A549 (cell line): ENCODE measurements around the gene HCRTR1. TPM values are rescaled to one million over a fixed set of nuclear protein-coding genes. Genes with fewer than 3 reads are reported as not detected.

Experiments
- ATAC-seq, 2 experiments: fragments of 200-7000 bp in 1 of 2; fragments of >200 bp in 1 of 2; cut with Nextera tagmentation in 1 of 2; cut with Tn5 transposase in 1 of 2; 3 replicates each; pipeline versions ENCODE4 v1.8.0 to v1.9.1; 2018 to 2020; ENCODE audit warnings: mild to moderate bottlenecking in 1 of 2, moderate library complexity in 1 of 2
- CTCF ChIA-PET: fragments of 300-600 bp; sonication (Branson Sonifier 250); formaldehyde crosslinking; extraction: SDS; loops from one replicate; lab custom pipeline; 2021; ENCODE audit warnings: antibody characterized with exemption, inconsistent platforms; lab: Yijun Ruan, JAX
- POLR2A ChIA-PET: fragments of 350-600 bp; formaldehyde crosslinking; extraction: SDS; loops from one replicate; lab custom pipeline; 2021; ENCODE audit warnings: antibody characterized with exemption, inconsistent platforms; lab: Yijun Ruan, JAX
- DNase-seq, 2 experiments: peaks; one replicate each; pipeline versions ENCODE4 v3.0.0 to v3.0.0-alpha.2; 2011 to 2016; ENCODE audit warnings: low read depth in 1 of 2, low spot score in 1 of 2
- FAIRE-seq: peaks from 2 replicates; lab custom pipeline; 2011; peaks lifted over from hg19 to GRCh38; lab: Jason Lieb, UNC
- H3K27ac ChIP-seq, 2 experiments: fragments of >200 bp; sonication (Bioruptor Twin); formaldehyde crosslinking; 3 replicates each; pipeline ENCODE4 v1.5.1; 2016 to 2017
- H3K4me1 ChIP-seq: fragments of >200 bp; sonication (Bioruptor Twin); formaldehyde crosslinking; 3 replicates; pipeline ENCODE4 v1.6.1; 2016
- H3K4me2 ChIP-seq: fragments of >200 bp; sonication (Bioruptor Twin); formaldehyde crosslinking; 3 replicates; pipeline ENCODE4 v1.6.1; 2016
- H3K4me3 ChIP-seq: fragments of >200 bp; sonication (Bioruptor Twin); formaldehyde crosslinking; 3 replicates; pipeline ENCODE4 v1.5.1; 2016
- H3K9me3 ChIP-seq: fragments of >200 bp; sonication (Bioruptor Twin); formaldehyde crosslinking; 3 replicates; pipeline ENCODE4 v1.6.1; 2016
- CBX2 ChIP-seq: fragments of 200-600 bp; sonication (generic); IDR thresholded peaks from 2 replicates; pipeline ENCODE4 v1.6.1; 2016; ENCODE audit warnings: low read depth, mild to moderate bottlenecking, borderline replicate concordance
- CBX8 ChIP-seq: fragments of 200-600 bp; sonication (generic); IDR thresholded peaks from 2 replicates; pipeline ENCODE4 v1.6.1; 2016
- CEBPB ChIP-seq, 2 experiments: fragments of >200 bp in 1 of 2; sonication (Bioruptor Twin) in 1 of 2; formaldehyde crosslinking in 1 of 2; IDR thresholded peaks; 2 replicates each; pipeline ENCODE4 v1.6.1; 2012 to 2016
- CHD4 ChIP-seq: fragments of 200-600 bp; sonication (generic); IDR thresholded peaks from 2 replicates; pipeline ENCODE4 v1.6.1; 2016; ENCODE audit warnings: antibody characterized with exemption, mild to moderate bottlenecking, borderline replicate concordance
- EP300 ChIP-seq, 2 experiments: fragments of >200 bp; sonication (Bioruptor Twin); formaldehyde crosslinking; IDR thresholded peaks; 2 replicates in 1 of 2; 3 replicates in 1 of 2; pipeline ENCODE4 v1.6.1; 2016 to 2017
- ESRRA ChIP-seq: fragments of 150-350 bp; IDR thresholded peaks from 2 replicates; pipeline ENCODE4 v1.6.1; 2014; ENCODE audit warnings: mild to moderate bottlenecking, low read length, borderline replicate concordance
- FOSL2 ChIP-seq, 2 experiments: fragments of 450-650 bp in 1 of 2; fragments of >200 bp in 1 of 2; sonication (Bioruptor Twin) in 1 of 2; formaldehyde crosslinking; IDR thresholded peaks; 2 replicates each; pipeline versions ENCODE4 v1.5.0 to v1.6.1; 2016 to 2020; ENCODE audit warnings: mild to moderate bottlenecking in 1 of 2, moderate library complexity in 1 of 2
- FOXS1 ChIP-seq: fragments of 250-450 bp; sonication (Bioruptor Pico); IDR thresholded peaks from 2 replicates; pipeline ENCODE4 v1.5.0; 2020; ENCODE audit warnings: mild to moderate bottlenecking, moderate library complexity
- GATA3 ChIP-seq: IDR thresholded peaks from 2 replicates; pipeline ENCODE4 v1.6.1; 2012; ENCODE audit warnings: borderline replicate concordance
- HDAC2 ChIP-seq: fragments of 200-600 bp; sonication (generic); IDR thresholded peaks from 2 replicates; pipeline ENCODE4 v1.6.1; 2016
- HOXB5 ChIP-seq: fragments of 250-450 bp; sonication (Bioruptor Pico); IDR thresholded peaks from 2 replicates; pipeline ENCODE4 v1.5.0; 2020; ENCODE audit warnings: mild to moderate bottlenecking, moderate library complexity
- JUN ChIP-seq, 2 experiments: fragments of >200 bp; sonication (Bioruptor Twin); formaldehyde crosslinking; IDR thresholded peaks; 2 replicates in 1 of 2; 3 replicates in 1 of 2; pipeline ENCODE4 v1.6.1; 2016 to 2017
- MAFK ChIP-seq: fragments of 450-650 bp; IDR thresholded peaks from 2 replicates; pipeline ENCODE4 v1.6.1; 2014; ENCODE audit not compliant: partially characterized antibody
- MAZ ChIP-seq: fragments of 150-350 bp; IDR thresholded peaks from 2 replicates; pipeline ENCODE4 v1.6.1; 2014; ENCODE audit warnings: antibody characterized with exemption, low read depth, low read length, borderline replicate concordance
- NPAS2 ChIP-seq: fragments of 250-450 bp; sonication (Bioruptor Pico); IDR thresholded peaks from 2 replicates; pipeline ENCODE4 v1.8.0; 2022; ENCODE audit warnings: mild to moderate bottlenecking, moderate library complexity, borderline replicate concordance
- NR3C1 ChIP-seq: fragments of >200 bp; sonication (Bioruptor Twin); formaldehyde crosslinking; IDR thresholded peaks from 3 replicates; pipeline ENCODE4 v1.6.1; 2017
- RARB ChIP-seq: fragments of 250-450 bp; sonication (Bioruptor Pico); IDR thresholded peaks from 2 replicates; pipeline ENCODE4 v1.8.0; 2021; ENCODE audit warnings: mild to moderate bottlenecking, moderate library complexity
- RNF2 ChIP-seq: fragments of 200-600 bp; sonication (generic); IDR thresholded peaks from 2 replicates; pipeline ENCODE4 v1.6.1; 2016; ENCODE audit warnings: low read depth, mild to moderate bottlenecking, antibody characterized with exemption, moderate library complexity, borderline replicate concordance
- SREBF2 ChIP-seq: fragments of 450-650 bp; IDR thresholded peaks from 2 replicates; pipeline ENCODE4 v1.6.1; 2014; ENCODE audit warnings: mild to moderate bottlenecking, moderate library complexity
- ZC3H11A ChIP-seq: fragments of 450-650 bp; IDR thresholded peaks from 2 replicates; pipeline ENCODE4 v1.6.1; 2014; ENCODE audit warnings: antibody characterized with exemption, mild to moderate bottlenecking
- ZNF302 ChIP-seq: fragments of 250-450 bp; sonication (Bioruptor Pico); IDR thresholded peaks from 2 replicates; pipeline ENCODE4 v1.9.0; 2021; ENCODE audit warnings: inconsistent platforms, mild to moderate bottlenecking, moderate library complexity
- WGBS: methylation state at CpG from one replicate; pipeline ENCODE4 v1.1.6; 2017; ENCODE audit errors: missing lambda C conversion rate; 5-methylcytosine and 5-hydroxymethylcytosine counted together
- polyA plus RNA-seq, 4 experiments: library from polyadenylated mRNA; depleted of rRNA in 3 of 4; stranded (reverse); fragments of >200 nt; fragmentation: RNase III in 1 of 4; extraction: RNeasy Plus Mini Kit Qiagen cat#74134 plus additional on column Dnase treatment in 1 of 4; gene quantifications; 2 replicates in 3 of 4; 3 replicates in 1 of 4; pipeline ENCODE4 v1.2.3, GENCODE V29; 2011 to 2017
- TF ChIP-seq, protein P1 (sequence below): fragments of 200-600 bp; sonication (generic); IDR thresholded peaks from 2 replicates; pipeline ENCODE4 v1.6.1; 2016; ENCODE audit warnings: antibody characterized with exemption, mild to moderate bottlenecking, moderate library complexity
- TF ChIP-seq, protein P2 (sequence below): fragments of 250-450 bp; sonication (Bioruptor Pico); IDR thresholded peaks from 2 replicates; pipeline ENCODE4 v1.5.0; 2021; ENCODE audit warnings: mild to moderate bottlenecking, moderate library complexity, borderline replicate concordance
- TF ChIP-seq, protein P3 (sequence below): fragments of 150-350 bp; IDR thresholded peaks from 2 replicates; pipeline ENCODE4 v1.6.1; 2014; ENCODE audit warnings: low read depth, mild to moderate bottlenecking, low read length
- TF ChIP-seq, protein P4 (sequence below): IDR thresholded peaks from 2 replicates; pipeline ENCODE4 v1.6.1; 2012; ENCODE audit warnings: low read depth, borderline replicate concordance

HCRTR1 gene
- polyA plus RNA-seq, 2 of the 4 experiments (the other 2 are of a cell fraction) = not detected

DNA sequence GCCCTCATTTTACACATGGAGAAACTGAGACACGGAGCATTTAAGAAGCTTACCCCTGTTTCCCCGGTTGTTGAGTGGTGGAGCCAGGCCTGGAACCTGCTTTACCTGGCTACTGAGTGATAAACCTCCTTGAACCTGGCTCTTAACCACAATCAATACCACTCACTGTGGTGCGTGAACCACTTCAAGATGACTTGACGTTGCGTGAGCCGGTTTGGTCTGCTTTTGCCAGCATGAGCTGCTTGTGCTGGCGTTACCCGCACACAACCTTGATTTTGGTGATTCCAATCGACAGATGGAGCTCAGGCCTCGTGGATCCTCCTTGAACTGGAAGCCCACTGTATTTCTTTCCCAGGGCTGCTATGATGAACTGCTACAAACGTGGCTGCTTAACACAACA, 47.3 kb upstream of the HCRTR1 start:
- ChIA-PET POLR2A (no interaction called here), CTCF (interaction anchor here (0.6 to 20.4 kb wide), 5 partner anchors 21 to 219 kb away, joined by 3 to 252 read pairs (median 7); partner anchors contain the start of gene HCRTR1)
- ATAC-seq (no peak), DNase-seq (no peak), FAIRE-seq (no peak)
- H3K4me3 ChIP-seq = no peak overlapping the region
- H3K27ac ChIP-seq = no peak overlapping the region
- 88% methylated on average over 11 of the region's 11 CpGs for WGBS
- H3K4me2 ChIP-seq = no peak overlapping the region
- no peaks in the 10 kb centered on the region for H3K9me3 ChIP-seq
- H3K4me1 ChIP-seq = peaks cover 50% of the 10 kb centered on the region
- no peak for TF ChIP-seq GATA3
- TF ChIP-seq EP300 (IDR thresholded peaks at IDR 0.05) = no peak
- no peak for TF ChIP-seq HDAC2
- no peak for TF ChIP-seq HOXB5 (CRISPR knock-in tag)
- TF ChIP-seq RARB = no peak
- no peak for TF ChIP-seq SREBF2
- TF ChIP-seq NR3C1 = no peak
- TF ChIP-seq CBX8 = no peak
- TF ChIP-seq, protein P1, sequence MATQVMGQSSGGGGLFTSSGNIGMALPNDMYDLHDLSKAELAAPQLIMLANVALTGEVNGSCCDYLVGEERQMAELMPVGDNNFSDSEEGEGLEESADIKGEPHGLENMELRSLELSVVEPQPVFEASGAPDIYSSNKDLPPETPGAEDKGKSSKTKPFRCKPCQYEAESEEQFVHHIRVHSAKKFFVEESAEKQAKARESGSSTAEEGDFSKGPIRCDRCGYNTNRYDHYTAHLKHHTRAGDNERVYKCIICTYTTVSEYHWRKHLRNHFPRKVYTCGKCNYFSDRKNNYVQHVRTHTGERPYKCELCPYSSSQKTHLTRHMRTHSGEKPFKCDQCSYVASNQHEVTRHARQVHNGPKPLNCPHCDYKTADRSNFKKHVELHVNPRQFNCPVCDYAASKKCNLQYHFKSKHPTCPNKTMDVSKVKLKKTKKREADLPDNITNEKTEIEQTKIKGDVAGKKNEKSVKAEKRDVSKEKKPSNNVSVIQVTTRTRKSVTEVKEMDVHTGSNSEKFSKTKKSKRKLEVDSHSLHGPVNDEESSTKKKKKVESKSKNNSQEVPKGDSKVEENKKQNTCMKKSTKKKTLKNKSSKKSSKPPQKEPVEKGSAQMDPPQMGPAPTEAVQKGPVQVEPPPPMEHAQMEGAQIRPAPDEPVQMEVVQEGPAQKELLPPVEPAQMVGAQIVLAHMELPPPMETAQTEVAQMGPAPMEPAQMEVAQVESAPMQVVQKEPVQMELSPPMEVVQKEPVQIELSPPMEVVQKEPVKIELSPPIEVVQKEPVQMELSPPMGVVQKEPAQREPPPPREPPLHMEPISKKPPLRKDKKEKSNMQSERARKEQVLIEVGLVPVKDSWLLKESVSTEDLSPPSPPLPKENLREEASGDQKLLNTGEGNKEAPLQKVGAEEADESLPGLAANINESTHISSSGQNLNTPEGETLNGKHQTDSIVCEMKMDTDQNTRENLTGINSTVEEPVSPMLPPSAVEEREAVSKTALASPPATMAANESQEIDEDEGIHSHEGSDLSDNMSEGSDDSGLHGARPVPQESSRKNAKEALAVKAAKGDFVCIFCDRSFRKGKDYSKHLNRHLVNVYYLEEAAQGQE = no peak

DNA sequence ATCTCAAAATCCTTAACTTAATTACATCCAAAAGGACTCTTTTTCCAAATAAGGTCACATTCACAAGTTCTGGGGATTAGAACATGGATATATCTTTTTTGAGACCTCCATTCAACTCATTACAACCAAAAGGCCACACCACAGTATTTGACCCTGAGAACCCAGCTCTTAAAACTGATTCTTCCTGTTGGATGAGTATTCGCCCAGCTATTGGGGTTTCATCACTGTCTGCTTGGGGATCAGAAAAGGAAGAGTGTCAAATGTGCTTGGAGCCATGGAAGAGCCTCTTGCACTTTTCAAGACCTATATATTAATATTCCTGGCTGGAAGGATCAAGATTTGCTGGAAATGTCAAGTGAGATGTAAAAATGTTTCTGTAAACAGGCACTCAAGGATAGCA, 46.6 kb upstream of the HCRTR1 start:
- peak overlapping the region in 1 of 2 experiments; percentile 81; a peak in 2 of 6 replicates for H3K27ac ChIP-seq
- no peaks in the 10 kb centered on the region for H3K9me3 ChIP-seq
- DNase-seq (no peak), ATAC-seq (no peak), FAIRE-seq (no peak)
- 87% methylated on average over 1 of the region's 1 CpG for WGBS
- H3K4me2 ChIP-seq = no peak overlapping the region
- H3K4me3 ChIP-seq = no peak overlapping the region
- no peak for TF ChIP-seq FOXS1
- peaks cover 57% of the 10 kb centered on the region for H3K4me1 ChIP-seq
- POLR2A ChIA-PET = no interaction called here
- CTCF ChIA-PET = interaction anchor here (0.6 to 20.4 kb wide), 7 partner anchors 20 to 519 kb away, joined by 3 to 252 read pairs (median 3); partner anchors contain the start of gene HCRTR1

DNA sequence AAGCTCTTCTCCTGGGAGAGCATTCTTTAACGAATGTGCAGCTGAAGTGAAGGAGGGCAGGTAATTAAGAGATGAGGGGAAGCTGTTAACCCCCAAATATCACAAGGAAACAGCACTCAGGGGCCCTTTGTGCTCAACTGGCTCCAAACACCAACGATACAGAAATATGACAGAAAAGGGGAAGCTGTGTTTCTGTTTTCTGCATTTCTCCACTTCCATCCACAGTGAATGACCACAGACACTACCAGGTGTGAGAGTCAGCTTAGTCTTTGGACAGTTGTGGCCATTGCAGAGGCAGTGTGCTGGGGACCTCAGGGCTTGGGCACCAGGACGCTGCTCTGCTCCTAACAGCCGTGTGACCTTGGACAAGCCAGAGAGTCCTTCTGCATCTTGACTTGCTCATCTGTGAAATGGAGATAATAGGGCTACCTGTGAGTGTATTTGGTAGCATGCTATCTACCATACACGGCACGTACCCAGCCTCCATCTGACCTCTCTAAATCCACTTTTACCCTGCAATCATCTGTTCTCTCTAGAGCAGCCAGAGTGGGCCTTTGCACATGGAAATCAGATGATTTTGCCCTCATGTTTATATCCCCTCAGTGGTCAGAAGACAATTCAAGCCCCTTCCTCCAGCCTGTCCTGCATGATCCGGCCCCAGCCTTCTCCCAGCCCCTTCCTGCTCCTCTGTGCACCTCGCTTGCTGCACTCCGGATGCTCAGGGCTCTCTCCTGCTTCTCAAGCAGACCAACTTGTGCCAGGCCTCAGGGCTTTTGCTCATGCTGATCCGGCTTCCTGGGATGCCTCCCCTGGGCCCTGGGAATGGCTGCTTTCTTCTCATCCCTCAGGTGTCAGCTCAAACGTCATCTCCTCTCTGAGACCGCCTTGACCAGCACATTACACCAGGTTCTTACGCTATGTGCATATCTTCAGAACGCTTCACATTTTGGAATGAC, 45.9 kb upstream of the HCRTR1 start:
- peak overlapping the region in 1 of 2 experiments; percentile 81; a peak in 3 of 6 replicates for H3K27ac ChIP-seq
- H3K4me2 ChIP-seq = no peak overlapping the region
- H3K9me3 ChIP-seq = no peaks in the 10 kb centered on the region
- no peak for ATAC-seq
- DNase-seq = no peak
- peaks cover 64% of the 10 kb centered on the region for H3K4me1 ChIP-seq
- CTCF ChIA-PET = interaction anchor here (0.6 to 20.4 kb wide), 5 partner anchors 20 to 519 kb away, joined by 3 to 252 read pairs (median 3); partner anchors contain the start of gene HCRTR1
- no peak overlapping the region for H3K4me3 ChIP-seq
- POLR2A ChIA-PET = no interaction called here
- no peak for FAIRE-seq
- 88% methylated on average over 13 of the region's 14 CpGs for WGBS
- TF ChIP-seq RNF2 = no peak
- TF ChIP-seq CHD4 = no peak
- no peak for TF ChIP-seq CEBPB (IDR thresholded peaks at IDR 0.05)
- TF ChIP-seq ZC3H11A = no peak
- TF ChIP-seq, protein P2, sequence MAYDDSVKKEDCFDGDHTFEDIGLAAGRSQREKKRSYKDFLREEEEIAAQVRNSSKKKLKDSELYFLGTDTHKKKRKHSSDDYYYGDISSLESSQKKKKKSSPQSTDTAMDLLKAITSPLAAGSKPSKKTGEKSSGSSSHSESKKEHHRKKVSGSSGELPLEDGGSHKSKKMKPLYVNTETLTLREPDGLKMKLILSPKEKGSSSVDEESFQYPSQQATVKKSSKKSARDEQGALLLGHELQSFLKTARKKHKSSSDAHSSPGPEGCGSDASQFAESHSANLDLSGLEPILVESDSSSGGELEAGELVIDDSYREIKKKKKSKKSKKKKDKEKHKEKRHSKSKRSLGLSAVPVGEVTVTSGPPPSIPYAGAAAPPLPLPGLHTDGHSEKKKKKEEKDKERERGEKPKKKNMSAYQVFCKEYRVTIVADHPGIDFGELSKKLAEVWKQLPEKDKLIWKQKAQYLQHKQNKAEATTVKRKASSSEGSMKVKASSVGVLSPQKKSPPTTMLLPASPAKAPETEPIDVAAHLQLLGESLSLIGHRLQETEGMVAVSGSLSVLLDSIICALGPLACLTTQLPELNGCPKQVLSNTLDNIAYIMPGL (CRISPR knock-in tag) = no peak
- no peak for TF ChIP-seq MAZ
- no peak for TF ChIP-seq ESRRA
- TF ChIP-seq ZNF302 = no peak
- TF ChIP-seq NR3C1 = no peak
- TF ChIP-seq SREBF2 = no peak
- TF ChIP-seq NPAS2 = no peak
- no peak for TF ChIP-seq RARB
- no peak for TF ChIP-seq MAFK
- TF ChIP-seq, protein P3, sequence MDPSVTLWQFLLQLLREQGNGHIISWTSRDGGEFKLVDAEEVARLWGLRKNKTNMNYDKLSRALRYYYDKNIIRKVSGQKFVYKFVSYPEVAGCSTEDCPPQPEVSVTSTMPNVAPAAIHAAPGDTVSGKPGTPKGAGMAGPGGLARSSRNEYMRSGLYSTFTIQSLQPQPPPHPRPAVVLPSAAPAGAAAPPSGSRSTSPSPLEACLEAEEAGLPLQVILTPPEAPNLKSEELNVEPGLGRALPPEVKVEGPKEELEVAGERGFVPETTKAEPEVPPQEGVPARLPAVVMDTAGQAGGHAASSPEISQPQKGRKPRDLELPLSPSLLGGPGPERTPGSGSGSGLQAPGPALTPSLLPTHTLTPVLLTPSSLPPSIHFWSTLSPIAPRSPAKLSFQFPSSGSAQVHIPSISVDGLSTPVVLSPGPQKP = no peak
- TF ChIP-seq, protein P4, sequence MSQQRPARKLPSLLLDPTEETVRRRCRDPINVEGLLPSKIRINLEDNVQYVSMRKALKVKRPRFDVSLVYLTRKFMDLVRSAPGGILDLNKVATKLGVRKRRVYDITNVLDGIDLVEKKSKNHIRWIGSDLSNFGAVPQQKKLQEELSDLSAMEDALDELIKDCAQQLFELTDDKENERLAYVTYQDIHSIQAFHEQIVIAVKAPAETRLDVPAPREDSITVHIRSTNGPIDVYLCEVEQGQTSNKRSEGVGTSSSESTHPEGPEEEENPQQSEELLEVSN = no peak
- no peak for TF ChIP-seq CBX2
- TF ChIP-seq JUN (IDR thresholded peaks at IDR 0.05) = no peak
- TF ChIP-seq GATA3 = no peak
- TF ChIP-seq FOSL2 (IDR thresholded peaks at IDR 0.05) = no peak
- TF ChIP-seq FOSL2 (CRISPR knock-in tag; IDR thresholded peaks at IDR 0.05) = no peak
